Endothelial cell of umbilical vein (primary cell): ENCODE data around the gene ARNT2. TPM values are rescaled to one million over a fixed set of nuclear protein-coding genes. Genes with fewer than 3 reads are reported as not detected.

Experiments
- BruUV-seq: library from RNA; stranded (reverse); fragments of 400-500 nt; replicated peaks from 2 replicates; lab custom pipeline; 2021; lab: Mats Ljungman, UMichigan
- CTCF ChIA-PET: fragments of 300-600, 350-600 bp; sonication (Branson Sonifier 250); formaldehyde crosslinking; loops from one replicate; lab custom pipeline; 2021; ENCODE audit warnings: antibody characterized with exemption, inconsistent platforms; lab: Charles Lee
- POLR2A ChIA-PET: fragments of 300-600, 350-600 bp; sonication (Branson Sonifier 250); formaldehyde crosslinking; loops from one replicate; lab custom pipeline; 2021; ENCODE audit warnings: antibody characterized with exemption, inconsistent platforms; lab: Charles Lee
- DNase-seq: peaks from one replicate; pipeline ENCODE4 v3.0.0-alpha.2; 2011; ENCODE audit warnings: low read depth, low spot score
- FAIRE-seq: peaks from 2 replicates; lab custom pipeline; 2011; peaks lifted over from hg19 to GRCh38; lab: Jason Lieb, UNC
- H2AFZ ChIP-seq: 2 replicates; pipeline ENCODE4 v1.6.0; 2012; ENCODE audit warnings: low read depth, low read length, control low read depth, inconsistent platforms
- H3K27ac ChIP-seq: 2 replicates; pipeline ENCODE4 v1.5.1; 2011; ENCODE audit warnings: low read depth, mild to moderate bottlenecking, control low read depth, low read length, moderate library complexity; ENCODE audit not compliant: insufficient read depth
- H3K27me3 ChIP-seq, 2 experiments: 2 replicates each; pipeline versions ENCODE4 v1.6.0 to v1.6.1; 2011; ENCODE audit warnings: low read length in 2 of 2, mixed read lengths in 1 of 2; ENCODE audit not compliant: control insufficient read depth in 2 of 2, insufficient read depth in 2 of 2
- H3K36me3 ChIP-seq, 2 experiments: 2 replicates in 1 of 2; 3 replicates in 1 of 2; pipeline ENCODE4 v1.5.1; 2011; ENCODE audit warnings: low read length in 2 of 2, mild to moderate bottlenecking in 1 of 2, moderate library complexity in 1 of 2; ENCODE audit not compliant: control insufficient read depth in 2 of 2, insufficient read depth in 2 of 2; ENCODE audit errors: extremely low read depth in 1 of 2
- H3K4me1 ChIP-seq: 3 replicates; pipeline ENCODE4 v1.5.1; 2011; ENCODE audit warnings: mild to moderate bottlenecking, low read length; ENCODE audit not compliant: control insufficient read depth, insufficient read depth; ENCODE audit errors: extremely low read depth
- H3K4me2 ChIP-seq: 2 replicates; pipeline ENCODE4 v1.6.1; 2011; ENCODE audit warnings: low read length, control low read depth, mixed read lengths; ENCODE audit not compliant: insufficient read depth
- H3K4me3 ChIP-seq, 3 experiments: fragments of 200-600 bp in 1 of 3; sonication (generic), shearing (Covaris generic) in 1 of 3; replicated peaks in 1 of 3; 2 replicates each; pipeline ENCODE4 v1.5.1; 2011 to 2016; ENCODE audit warnings: control low read depth in 3 of 3, low read length in 3 of 3, mild to moderate bottlenecking in 2 of 3, inconsistent platforms in 1 of 3, low read depth in 1 of 3, moderate library complexity in 1 of 3; ENCODE audit not compliant: insufficient read depth in 1 of 3
- H3K79me2 ChIP-seq: 2 replicates; pipeline ENCODE4 v1.6.0; 2012; ENCODE audit warnings: low read length, inconsistent platforms; ENCODE audit not compliant: control insufficient read depth, insufficient read depth
- H3K9ac ChIP-seq: replicated peaks from 2 replicates; pipeline ENCODE3; 2011; ENCODE audit warnings: low read length, control low read depth; ENCODE audit not compliant: insufficient read depth; ENCODE audit errors: extremely low read depth
- H3K9me1 ChIP-seq: replicated peaks from 3 replicates; pipeline ENCODE4 v1.6.0; 2011; ENCODE audit warnings: mild to moderate bottlenecking, low read length; ENCODE audit not compliant: control insufficient read depth, insufficient read depth; ENCODE audit errors: extremely low read depth
- H3K9me3 ChIP-seq: replicated peaks from 2 replicates; pipeline ENCODE4 v1.5.1; 2012; ENCODE audit warnings: low read length, inconsistent platforms; ENCODE audit not compliant: control insufficient read depth, insufficient read depth
- H4K20me1 ChIP-seq: replicated peaks from 2 replicates; pipeline ENCODE3; 2011; ENCODE audit warnings: mild to moderate bottlenecking, low read length; ENCODE audit not compliant: control insufficient read depth, insufficient read depth; ENCODE audit errors: extremely low read depth
- EZH2 ChIP-seq: IDR thresholded peaks from 2 replicates; pipeline ENCODE4 v1.6.1; 2012; ENCODE audit warnings: borderline replicate concordance, low read depth, mild to moderate bottlenecking, moderate library complexity, low read length, inconsistent platforms; ENCODE audit not compliant: severe bottlenecking
- FOS ChIP-seq: IDR thresholded peaks from 2 replicates; pipeline ENCODE4 v1.6.1; 2011; ENCODE audit warnings: mild to moderate bottlenecking, low read length, moderate library complexity, borderline replicate concordance; ENCODE audit not compliant: insufficient read depth
- GATA2 ChIP-seq: IDR thresholded peaks from 2 replicates; pipeline ENCODE4 v1.7.0; 2011; ENCODE audit warnings: low read depth, mild to moderate bottlenecking, moderate library complexity, mixed read lengths, low read length; ENCODE audit not compliant: insufficient read length, insufficient read depth
- JUN ChIP-seq: IDR thresholded peaks from 2 replicates; pipeline ENCODE4 v1.6.1; 2011; ENCODE audit warnings: borderline replicate concordance, low read depth; ENCODE audit not compliant: insufficient read length, insufficient read depth
- MYC ChIP-seq: IDR thresholded peaks from one replicate; pipeline ENCODE4 v1.6.1; 2011; ENCODE audit warnings: mild to moderate bottlenecking, low read depth, low read length
- POLR2A ChIP-seq: IDR thresholded peaks from 2 replicates; pipeline ENCODE4 v1.6.1; 2012; ENCODE audit warnings: low read depth, mild to moderate bottlenecking, control low read depth, low read length
- POLR2AphosphoS5 ChIP-seq: IDR thresholded peaks from 2 replicates; pipeline ENCODE4 v1.6.1; 2012; ENCODE audit warnings: low read depth, mild to moderate bottlenecking, control low read depth, low read length, moderate library complexity; ENCODE audit not compliant: insufficient read depth
- dilution Hi-C: fragments of 300-500 bp; cut with MboI; formaldehyde crosslinking; loops from one replicate; pipeline ENCODE4 v1.15.0; 2019; ENCODE audit warnings: low sequenced_read_pairs; ENCODE audit not compliant: extremely low pct_ligation_motif_present
- intact Hi-C: fragments of 100-400 bp; cut with micrococcal nuclease; formaldehyde crosslinking; loops from one replicate; pipeline ENCODE4 v1.10.0; 2022
- polyA plus RNA-seq, 4 experiments: library from polyadenylated mRNA; depleted of rRNA in 3 of 4; stranded (reverse) in 3 of 4; unstranded in 1 of 4; fragments of >200 nt; gene quantifications; 2 replicates each; pipeline versions ENCODE4 v1.2.1 to v1.2.3, GENCODE V29; 2011 to 2012; ENCODE audit warnings: missing spikeins in 1 of 4
- total RNA-seq: library from RNA; stranded (reverse); gene quantifications from 2 replicates; pipeline ENCODE4 v1.2.3, GENCODE V29; 2021
- TF ChIP-seq, protein P1 (sequence below): IDR thresholded peaks from 2 replicates; pipeline ENCODE4 v1.6.1; 2011; ENCODE audit not compliant: insufficient read depth, insufficient read length
- TF ChIP-seq, protein P2 (sequence below), 2 donors: IDR thresholded peaks; 1 replicate in 1 of 2; 2 replicates in 1 of 2; pipeline ENCODE4 v1.5.1; 2011; ENCODE audit warnings: low read length in 2 of 2, mild to moderate bottlenecking in 2 of 2, moderate library complexity in 2 of 2, control low read depth in 1 of 2, inconsistent platforms in 1 of 2, low read depth in 1 of 2; ENCODE audit not compliant: insufficient read depth in 1 of 2; ENCODE audit errors: extremely low read depth in 1 of 2

ARNT2 gene
- total and polyA plus RNA-seq, 2 donors (not counting 3 experiments of a cell fraction or from before 2014, with no cell fraction given) = 0.03 to 0.20 TPM

GRCh38 chr15:80441714-80442113 is 37.5 kb downstream of the ARNT2 start:
- TF ChIP-seq FOS (no peak), POLR2A (no peak), POLR2AphosphoS5 (no peak), GATA2 (no peak), JUN (no peak), EZH2 (no peak), MYC (no peak)
- TF ChIP-seq, protein P1, sequence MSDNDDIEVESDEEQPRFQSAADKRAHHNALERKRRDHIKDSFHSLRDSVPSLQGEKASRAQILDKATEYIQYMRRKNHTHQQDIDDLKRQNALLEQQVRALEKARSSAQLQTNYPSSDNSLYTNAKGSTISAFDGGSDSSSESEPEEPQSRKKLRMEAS = no peak
- TF ChIP-seq, protein P2, sequence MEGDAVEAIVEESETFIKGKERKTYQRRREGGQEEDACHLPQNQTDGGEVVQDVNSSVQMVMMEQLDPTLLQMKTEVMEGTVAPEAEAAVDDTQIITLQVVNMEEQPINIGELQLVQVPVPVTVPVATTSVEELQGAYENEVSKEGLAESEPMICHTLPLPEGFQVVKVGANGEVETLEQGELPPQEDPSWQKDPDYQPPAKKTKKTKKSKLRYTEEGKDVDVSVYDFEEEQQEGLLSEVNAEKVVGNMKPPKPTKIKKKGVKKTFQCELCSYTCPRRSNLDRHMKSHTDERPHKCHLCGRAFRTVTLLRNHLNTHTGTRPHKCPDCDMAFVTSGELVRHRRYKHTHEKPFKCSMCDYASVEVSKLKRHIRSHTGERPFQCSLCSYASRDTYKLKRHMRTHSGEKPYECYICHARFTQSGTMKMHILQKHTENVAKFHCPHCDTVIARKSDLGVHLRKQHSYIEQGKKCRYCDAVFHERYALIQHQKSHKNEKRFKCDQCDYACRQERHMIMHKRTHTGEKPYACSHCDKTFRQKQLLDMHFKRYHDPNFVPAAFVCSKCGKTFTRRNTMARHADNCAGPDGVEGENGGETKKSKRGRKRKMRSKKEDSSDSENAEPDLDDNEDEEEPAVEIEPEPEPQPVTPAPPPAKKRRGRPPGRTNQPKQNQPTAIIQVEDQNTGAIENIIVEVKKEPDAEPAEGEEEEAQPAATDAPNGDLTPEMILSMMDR (IDR thresholded peaks at IDR 0.05; ENCODE audit: extremely low read depth in 1 of 2, insufficient read depth in 1 of 2, low read depth in 1 of 2, low read length in 2 of 2) = no peak
- DNase-seq (no peak), FAIRE-seq (no peak)
- Histone ChIP-seq H3K4me1 (peaks cover 2% of the 10 kb centered on the region), H3K4me3 (no peak overlapping the region), H3K27me3 (no peaks in the 10 kb centered on the region), H3K27ac (no peak overlapping the region), H3K79me2 (no peaks in the 10 kb centered on the region), H3K9me1 (no peaks in the 10 kb centered on the region), H3K36me3 (no peaks in the 10 kb centered on the region), H3K9ac (no peak overlapping the region), H2AFZ (no peak overlapping the region), H3K9me3 (no peaks in the 10 kb centered on the region), H3K4me2 (no peak overlapping the region), H4K20me1 (no peaks in the 10 kb centered on the region)
- ChIA-PET POLR2A (no interaction called here), CTCF (interaction anchor here (1.0 kb wide), 1 partner anchor 528 kb away, joined by 4 read pairs; no protein-coding TSS in a partner anchor)
- dilution Hi-C loops (no loop called here), intact Hi-C loops (no loop called here)
- no TSS peak for BruUV-seq
